Colonic mucosa (tissue), 4 donors: Measurements from ENCODE around the gene ITK. TPM values are rescaled to one million over a fixed set of nuclear protein-coding genes. Genes with fewer than 3 reads are reported as not detected.
"Not testable (repeated sequence)": the region's sequence is repeated elsewhere in the genome, so short reads cannot be mapped to it uniquely, and the experiment has no call there.

Source experiments
- DNase-seq: peaks from one replicate; pipeline ENCODE4 v3.0.0-alpha.2; 2020
- H3K27ac ChIP-seq: fragments of 200-600 bp; one replicate; pipeline ENCODE4 v1.8.0; 2021
- H3K27me3 ChIP-seq: fragments of 200-600 bp; one replicate; pipeline ENCODE4 v1.8.0; 2021
- H3K36me3 ChIP-seq: fragments of 200-600 bp; one replicate; pipeline ENCODE4 v1.8.0; 2021
- H3K4me1 ChIP-seq: fragments of 200-600 bp; one replicate; pipeline ENCODE4 v1.8.0; 2021; ENCODE audit warnings: mild to moderate bottlenecking
- H3K4me3 ChIP-seq: fragments of 200-600 bp; one replicate; pipeline ENCODE4 v1.8.0; 2021
- H3K9ac ChIP-seq, 2 donors: one replicate each; pipeline ENCODE4 v1.7.0; 2013; ENCODE audit warnings: control low read depth in 2 of 2, low read depth in 2 of 2, low read length in 2 of 2
- H3K9me3 ChIP-seq: fragments of 200-600 bp; one replicate; pipeline ENCODE4 v1.8.0; 2021
- intact Hi-C: fragments of 100-400 bp; cut with DNase I; formaldehyde crosslinking; loops from one replicate; pipeline ENCODE4 v1.14.1; 2022
- total RNA-seq, 2 donors: library from RNA; stranded (reverse); fragmentation: NEBNext Ultra II Directional in 1 of 2; extraction: Animal tissue kit (Norgen Biotek cat#: 25700) in 1 of 2; gene quantifications; one replicate each; pipeline ENCODE4 v1.2.1, GENCODE V29; 2021
- TF ChIP-seq, protein P1 (sequence below): fragments of 200-600 bp; IDR thresholded peaks from one replicate; pipeline ENCODE4 v1.8.0; 2022; ENCODE audit warnings: antibody characterized with exemption, mild to moderate bottlenecking
- donor health status: healthy.
- donor health status: DM: no; HTN: no; CAD: no.
- donor health status: DM: no; HTN: no; CAD: no.

Gene ITK
- total RNA-seq, 2 donors from 2014 or later = 1.4 to 2.5 TPM

DNA sequence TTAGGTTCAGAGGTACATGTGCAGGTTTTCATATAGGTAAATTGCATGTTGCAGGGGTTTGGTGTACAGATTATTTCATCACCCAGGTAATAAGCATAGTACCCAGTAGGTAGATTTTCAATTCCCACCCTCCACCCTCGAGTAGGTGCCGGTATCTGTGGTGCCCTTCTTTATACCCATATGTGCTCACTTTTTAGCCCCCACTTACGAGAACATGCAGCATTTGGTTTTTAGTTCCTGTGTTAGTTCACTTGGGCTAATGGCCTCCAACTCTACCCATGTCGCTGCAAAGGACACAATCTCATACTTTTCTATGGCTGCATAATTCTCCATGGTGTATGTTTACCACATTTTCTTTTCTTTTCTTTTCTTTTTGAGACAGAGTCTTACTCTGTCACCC lies 21.2 kb downstream of the ITK start:
- Histone ChIP-seq H3K36me3 (no peaks in the 10 kb centered on the region), H3K27me3 (no peaks in the 10 kb centered on the region), H3K4me3 (no peak overlapping the region), H3K27ac (no peak overlapping the region), H3K4me1 (no peaks in the 10 kb centered on the region), H3K9ac (no peak overlapping the region), H3K9me3 (no peaks in the 10 kb centered on the region)
- intact Hi-C loops = no loop called here
- DNase-seq = no peak
- TF ChIP-seq, protein P1, sequence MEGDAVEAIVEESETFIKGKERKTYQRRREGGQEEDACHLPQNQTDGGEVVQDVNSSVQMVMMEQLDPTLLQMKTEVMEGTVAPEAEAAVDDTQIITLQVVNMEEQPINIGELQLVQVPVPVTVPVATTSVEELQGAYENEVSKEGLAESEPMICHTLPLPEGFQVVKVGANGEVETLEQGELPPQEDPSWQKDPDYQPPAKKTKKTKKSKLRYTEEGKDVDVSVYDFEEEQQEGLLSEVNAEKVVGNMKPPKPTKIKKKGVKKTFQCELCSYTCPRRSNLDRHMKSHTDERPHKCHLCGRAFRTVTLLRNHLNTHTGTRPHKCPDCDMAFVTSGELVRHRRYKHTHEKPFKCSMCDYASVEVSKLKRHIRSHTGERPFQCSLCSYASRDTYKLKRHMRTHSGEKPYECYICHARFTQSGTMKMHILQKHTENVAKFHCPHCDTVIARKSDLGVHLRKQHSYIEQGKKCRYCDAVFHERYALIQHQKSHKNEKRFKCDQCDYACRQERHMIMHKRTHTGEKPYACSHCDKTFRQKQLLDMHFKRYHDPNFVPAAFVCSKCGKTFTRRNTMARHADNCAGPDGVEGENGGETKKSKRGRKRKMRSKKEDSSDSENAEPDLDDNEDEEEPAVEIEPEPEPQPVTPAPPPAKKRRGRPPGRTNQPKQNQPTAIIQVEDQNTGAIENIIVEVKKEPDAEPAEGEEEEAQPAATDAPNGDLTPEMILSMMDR = no peak

DNA sequence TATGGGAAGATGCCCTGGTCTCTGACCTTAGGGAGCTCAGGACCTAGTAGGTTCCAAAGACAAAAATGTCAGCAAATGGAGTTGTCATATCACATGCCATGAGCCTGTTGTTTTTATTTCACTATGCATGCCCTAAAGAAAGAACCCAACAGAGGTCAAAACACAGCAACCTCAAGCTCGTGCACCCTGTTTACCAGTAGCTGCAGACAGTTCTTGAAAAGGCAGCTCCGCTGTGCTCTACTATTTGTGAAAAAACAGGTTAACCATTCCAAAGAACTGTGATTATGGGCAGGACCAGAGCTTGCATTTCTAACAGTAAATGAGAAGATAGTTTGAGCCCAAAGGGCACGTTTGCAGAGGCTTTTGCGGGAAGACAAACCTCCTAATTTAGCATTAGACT lies 22.8 kb downstream of the ITK start:
- intact Hi-C loops = no loop called here
- no peaks in the 10 kb centered on the region for H3K36me3 ChIP-seq
- no peaks in the 10 kb centered on the region for H3K4me1 ChIP-seq
- H3K27me3 ChIP-seq = no peaks in the 10 kb centered on the region
- no peak overlapping the region for H3K9ac ChIP-seq
- H3K9me3 ChIP-seq = no peaks in the 10 kb centered on the region
- H3K4me3 ChIP-seq = no peak overlapping the region
- TF ChIP-seq, protein P1 = no peak
- no peak for DNase-seq
- H3K27ac ChIP-seq = no peak overlapping the region

DNA sequence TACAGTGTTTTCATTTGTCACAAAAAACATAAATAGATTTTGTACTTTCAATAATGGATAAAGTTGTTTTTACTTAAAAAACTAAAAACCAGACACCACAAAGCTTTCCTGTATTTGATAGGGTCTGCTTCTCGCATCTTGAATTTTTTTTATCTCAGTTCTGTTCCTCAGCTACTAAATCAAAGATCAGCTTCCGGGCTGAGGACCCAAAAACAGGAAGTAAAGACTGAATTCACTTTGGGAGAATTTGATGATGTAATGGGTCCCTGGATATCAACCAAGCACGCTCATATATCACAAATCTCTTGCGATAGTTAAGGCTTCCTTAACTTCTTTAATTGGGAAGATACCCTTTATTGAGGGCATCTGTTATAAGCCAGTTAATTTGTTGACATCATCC lies 24.1 kb downstream of the ITK start:
- no peak overlapping the region for H3K9ac ChIP-seq
- no peak overlapping the region for H3K27ac ChIP-seq
- no peak overlapping the region for H3K4me3 ChIP-seq
- no peak for DNase-seq
- no peaks in the 10 kb centered on the region for H3K27me3 ChIP-seq
- TF ChIP-seq, protein P1 = no peak
- intact Hi-C loops = no loop called here
- H3K9me3 ChIP-seq = no peaks in the 10 kb centered on the region
- H3K36me3 ChIP-seq = no peaks in the 10 kb centered on the region
- no peaks in the 10 kb centered on the region for H3K4me1 ChIP-seq

DNA sequence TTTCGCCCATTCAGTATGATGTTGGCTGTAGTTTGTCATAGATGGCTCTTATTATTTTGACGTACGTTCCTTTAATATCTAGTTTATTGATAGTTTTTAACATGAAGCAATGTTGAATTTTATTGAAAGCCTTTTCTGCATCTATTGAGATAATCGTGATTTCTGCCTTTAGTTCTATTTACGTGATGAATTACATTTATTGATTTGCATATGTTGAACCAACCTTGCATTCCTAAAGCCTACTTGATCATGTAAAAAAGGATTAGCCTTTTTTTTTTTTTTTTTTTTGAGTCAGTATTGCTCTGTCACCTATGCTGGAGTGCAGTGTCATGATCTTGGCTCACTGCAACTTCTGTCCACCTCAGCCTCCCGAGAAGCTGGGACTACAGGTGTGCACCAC lies 25.1 kb downstream of the ITK start:
- Histone ChIP-seq H3K4me3 (no peak overlapping the region), H3K36me3 (no peaks in the 10 kb centered on the region), H3K4me1 (no peaks in the 10 kb centered on the region), H3K9me3 (no peaks in the 10 kb centered on the region), H3K9ac (no peak overlapping the region), H3K27me3 (no peaks in the 10 kb centered on the region), H3K27ac (no peak overlapping the region)
- TF ChIP-seq, protein P1 = no peak
- intact Hi-C loops = no loop called here
- DNase-seq = no peak

DNA sequence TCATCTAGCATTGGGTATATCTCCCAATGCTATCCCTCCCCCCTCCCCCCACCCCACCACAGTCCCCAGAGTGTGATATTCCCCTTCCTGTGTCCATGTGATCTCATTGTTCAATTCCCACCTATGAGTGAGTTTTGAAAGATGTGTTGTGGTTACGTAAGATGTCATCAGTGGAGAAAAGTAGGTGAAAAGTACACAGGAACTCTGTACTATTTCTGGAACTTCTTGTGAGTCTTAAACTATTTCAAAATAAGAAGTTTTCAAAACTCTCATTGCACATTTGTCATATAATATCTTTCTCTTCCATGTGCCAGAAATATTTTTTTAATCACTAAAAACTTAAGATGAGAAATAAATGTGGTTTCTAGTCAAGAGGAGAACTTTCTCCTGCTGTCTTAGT lies 30.0 kb downstream of the ITK start:
- H3K4me3 ChIP-seq, H3K27me3 ChIP-seq, H3K9ac ChIP-seq, intact Hi-C loops, H3K36me3 ChIP-seq, H3K27ac ChIP-seq, DNase-seq, H3K9me3 ChIP-seq, H3K4me1 ChIP-seq: not testable (repeated sequence)

DNA sequence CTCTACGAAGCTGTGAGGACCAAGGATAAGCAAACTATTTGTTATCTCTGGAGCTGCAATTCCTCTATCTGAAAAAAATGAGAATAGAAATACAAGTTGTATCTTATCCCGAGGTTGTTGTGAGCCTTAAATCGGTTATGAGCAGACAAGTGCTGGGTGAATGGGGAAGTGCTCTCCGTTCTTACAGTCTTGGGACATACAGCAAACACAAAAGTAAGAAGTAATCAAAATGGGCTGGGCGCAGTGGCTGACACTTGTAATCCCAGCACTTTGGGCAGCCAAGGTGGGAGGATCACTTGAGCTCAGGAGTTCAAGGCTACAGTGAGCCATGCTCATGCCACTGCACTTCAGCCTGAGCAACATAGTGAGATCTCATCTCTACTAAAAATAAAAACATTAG lies 31.7 kb downstream of the ITK start:
- TF ChIP-seq, protein P1 = no peak
- H3K36me3 ChIP-seq = no peaks in the 10 kb centered on the region
- H3K27ac ChIP-seq = no peak overlapping the region
- H3K4me3 ChIP-seq = no peak overlapping the region
- intact Hi-C loops = no loop called here
- H3K27me3 ChIP-seq = no peaks in the 10 kb centered on the region
- H3K9me3 ChIP-seq = no peaks in the 10 kb centered on the region
- no peaks in the 10 kb centered on the region for H3K4me1 ChIP-seq
- no peak overlapping the region for H3K9ac ChIP-seq
- DNase-seq = no peak
